ENCODE data around the gene FZR1. TPM values are rescaled to one million over a fixed set of nuclear protein-coding genes. Genes with fewer than 3 reads are reported as not detected.

The FZR1 gene

Small RNA genes lying within 50 kb of the gene (small RNA-seq; reads per million reads assigned to genes)
- not detected for gene AC005786.1 (ENCODE audit: low read depth)
- gene RF00212 (ENCODE audit: low read depth): not detected
